GM10266 (cell line): ENCODE results near the gene TRMT11.
"Not testable (repeated sequence)": the region's sequence is repeated elsewhere in the genome, so short reads cannot be mapped to it uniquely, and the experiment has no call there.

Source experiments
- DNase-seq: peaks from one replicate; pipeline ENCODE4 v3.0.0; 2012; ENCODE audit errors: extremely low spot score
- TF ChIP-seq, protein P1 (sequence below): IDR thresholded peaks from 2 replicates; pipeline ENCODE4 v1.5.1; 2012; ENCODE audit warnings: mild to moderate bottlenecking, low read depth; ENCODE audit not compliant: control insufficient read depth, insufficient read depth; ENCODE audit errors: missing control alignments

TRMT11 gene

DNA sequence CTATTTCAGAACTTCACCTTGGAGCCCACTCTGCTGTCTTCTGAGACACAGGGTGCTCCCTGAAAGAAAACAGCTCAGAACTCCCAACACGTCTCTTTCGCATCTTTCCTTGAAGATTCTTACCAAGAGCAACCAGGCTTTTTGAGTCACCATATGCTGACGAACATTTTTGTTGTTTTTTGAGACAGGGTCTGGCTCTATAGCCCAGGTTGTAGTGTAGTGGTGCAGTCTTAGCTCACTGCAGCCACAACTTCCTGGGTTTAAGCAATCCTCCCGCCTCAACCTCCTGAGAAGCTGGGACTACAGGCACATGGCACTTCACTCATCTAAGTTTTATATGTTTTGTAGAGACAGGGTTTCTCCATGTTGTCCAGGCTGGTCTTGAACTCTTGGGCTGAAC, 68.5 kb downstream of the TRMT11 start:
- TF ChIP-seq, protein P1, sequence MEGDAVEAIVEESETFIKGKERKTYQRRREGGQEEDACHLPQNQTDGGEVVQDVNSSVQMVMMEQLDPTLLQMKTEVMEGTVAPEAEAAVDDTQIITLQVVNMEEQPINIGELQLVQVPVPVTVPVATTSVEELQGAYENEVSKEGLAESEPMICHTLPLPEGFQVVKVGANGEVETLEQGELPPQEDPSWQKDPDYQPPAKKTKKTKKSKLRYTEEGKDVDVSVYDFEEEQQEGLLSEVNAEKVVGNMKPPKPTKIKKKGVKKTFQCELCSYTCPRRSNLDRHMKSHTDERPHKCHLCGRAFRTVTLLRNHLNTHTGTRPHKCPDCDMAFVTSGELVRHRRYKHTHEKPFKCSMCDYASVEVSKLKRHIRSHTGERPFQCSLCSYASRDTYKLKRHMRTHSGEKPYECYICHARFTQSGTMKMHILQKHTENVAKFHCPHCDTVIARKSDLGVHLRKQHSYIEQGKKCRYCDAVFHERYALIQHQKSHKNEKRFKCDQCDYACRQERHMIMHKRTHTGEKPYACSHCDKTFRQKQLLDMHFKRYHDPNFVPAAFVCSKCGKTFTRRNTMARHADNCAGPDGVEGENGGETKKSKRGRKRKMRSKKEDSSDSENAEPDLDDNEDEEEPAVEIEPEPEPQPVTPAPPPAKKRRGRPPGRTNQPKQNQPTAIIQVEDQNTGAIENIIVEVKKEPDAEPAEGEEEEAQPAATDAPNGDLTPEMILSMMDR = no peak
- DNase-seq = no peak

- DNase-seq = no peak
- TF ChIP-seq, protein P1 = no peak
Observed at GRCh38 chr6:126055449-126055848, 69.1 kb downstream of the TRMT11 start.

- DNase-seq = no peak
- TF ChIP-seq, protein P1 = no peak
Observed at GRCh38 chr6:126056355-126057004, 70.1 kb downstream of the TRMT11 start.

- not testable (repeated sequence) for DNase-seq
Observed at GRCh38 chr6:126058085-126058484, 71.7 kb downstream of the TRMT11 start.

GRCh38 chr6:126060400-126060799, 74.1 kb downstream of the TRMT11 start:
- DNase-seq = no peak
- TF ChIP-seq, protein P1 = no peak

GRCh38 chr6:126063512-126064146, 77.3 kb downstream of the TRMT11 start:
- TF ChIP-seq, protein P1 = no peak
- DNase-seq = no peak

DNA sequence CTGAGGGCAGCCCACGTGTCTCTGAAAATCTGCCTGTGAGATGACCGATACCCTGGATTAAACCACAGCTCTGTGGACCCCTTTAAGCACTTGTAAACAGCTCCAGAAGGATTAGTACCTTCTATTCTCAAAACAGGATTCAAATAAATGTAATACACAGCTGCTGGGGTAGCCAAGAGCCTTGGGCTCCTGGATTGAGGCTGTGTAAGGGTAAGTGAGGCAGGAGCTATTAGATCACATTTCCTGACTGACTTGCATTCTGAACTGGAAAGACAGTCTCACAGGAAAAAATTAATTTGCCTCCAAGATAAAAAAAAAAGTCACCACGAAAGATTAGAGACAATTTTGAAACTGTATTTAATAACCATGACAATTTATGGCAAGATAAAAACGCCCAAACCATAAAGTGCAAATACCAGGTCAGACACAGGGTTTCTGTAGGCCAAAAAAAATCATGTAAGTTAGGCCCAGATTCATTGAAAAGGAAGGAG, 78.0 kb downstream of the TRMT11 start:
- TF ChIP-seq, protein P1 = no peak

More for the DNA sequence above, 78.0 kb downstream of the TRMT11 start:
- no peak for DNase-seq
